GM11168 (cell line): ENCODE measurements around the gene BTBD9.
"Not testable (repeated sequence)": the region's sequence is repeated elsewhere in the genome, so short reads cannot be mapped to it uniquely, and the experiment has no call there.

Experiments used
- in situ Hi-C: fragments of 300-500 bp; cut with MboI; formaldehyde crosslinking; loops from one replicate; pipeline ENCODE4 v1.12.0; 2022; ENCODE audit warnings: low sequenced_read_pairs; ENCODE audit not compliant: unreplicated experiment

BTBD9 gene

DNA sequence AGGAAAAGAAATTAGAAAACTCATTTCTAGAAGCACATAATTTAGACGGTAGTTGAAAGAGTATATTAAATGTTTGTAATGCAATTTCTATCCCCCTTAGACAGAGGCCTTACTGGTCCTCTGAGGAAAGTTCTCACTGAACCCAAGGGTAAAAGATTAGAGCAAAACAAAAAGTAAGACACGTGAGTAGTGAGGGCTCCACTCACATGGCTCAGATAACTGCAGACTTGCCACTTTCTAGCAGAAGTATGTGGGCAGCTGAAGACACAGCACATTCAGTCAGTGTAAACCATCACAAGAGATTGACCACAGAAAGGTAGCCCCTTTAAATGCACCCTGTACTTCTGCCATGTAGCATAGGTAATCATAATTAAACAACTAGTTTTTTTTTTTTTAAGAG is 193.8 kb downstream of the BTBD9 start:
- in situ Hi-C loops = no loop called here

DNA sequence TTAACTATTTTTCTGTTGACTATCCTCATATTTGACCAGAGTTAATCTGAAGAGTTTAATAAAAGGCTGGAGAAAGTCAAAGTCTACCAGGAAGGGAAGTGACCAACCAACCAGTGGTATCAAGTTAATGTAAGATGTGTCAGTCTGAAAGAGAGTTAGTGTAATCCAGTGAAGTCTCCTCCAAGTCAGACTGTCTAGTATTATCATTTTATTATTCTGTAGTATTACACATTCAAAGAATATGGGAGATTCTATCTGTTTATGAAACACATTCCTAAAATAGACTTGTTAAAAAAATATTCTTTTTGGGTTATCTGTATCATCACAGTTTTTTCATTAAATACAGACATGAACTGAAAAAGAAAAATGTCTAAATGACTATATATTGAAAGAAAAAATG is 194.4 kb downstream of the BTBD9 start:
- in situ Hi-C loops = no loop called here

DNA sequence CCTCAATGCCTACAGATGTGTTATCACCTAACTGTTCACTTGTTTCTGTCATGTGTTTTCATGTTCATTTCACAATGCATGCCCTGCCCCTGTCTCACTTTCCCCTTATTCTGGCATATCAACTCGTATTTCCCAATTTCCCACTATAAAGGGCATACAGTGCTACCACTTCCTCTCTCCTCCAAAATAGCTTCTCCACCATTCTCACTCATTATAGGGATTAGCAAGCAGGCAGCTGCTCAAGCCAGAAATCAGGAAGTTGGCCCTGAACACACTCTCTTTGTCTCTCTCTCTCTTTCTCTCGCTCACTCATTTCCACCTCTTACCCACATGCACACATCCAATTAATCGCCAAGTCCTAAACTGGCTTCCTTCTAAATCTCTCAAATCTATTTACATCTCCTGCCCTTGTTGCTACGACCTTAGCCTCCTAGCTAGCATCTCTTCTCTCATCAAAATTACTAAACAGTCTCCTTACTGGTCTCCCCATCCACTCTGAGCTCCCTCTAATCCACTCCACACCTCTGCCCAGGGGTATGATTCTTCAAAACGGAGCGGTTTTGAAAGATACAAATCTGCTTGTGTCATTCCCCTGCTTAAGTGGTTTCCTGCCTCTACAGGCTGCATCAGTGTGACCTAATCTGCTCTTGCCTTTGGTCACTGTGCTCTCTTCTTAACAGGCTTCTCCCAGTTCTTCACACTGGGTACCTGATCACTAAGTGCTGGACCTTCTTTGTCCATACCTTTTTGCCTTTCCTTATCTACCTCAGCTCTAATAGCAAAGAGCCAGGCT is 196.2 kb downstream of the BTBD9 start:
- in situ Hi-C loops = no loop called here

DNA sequence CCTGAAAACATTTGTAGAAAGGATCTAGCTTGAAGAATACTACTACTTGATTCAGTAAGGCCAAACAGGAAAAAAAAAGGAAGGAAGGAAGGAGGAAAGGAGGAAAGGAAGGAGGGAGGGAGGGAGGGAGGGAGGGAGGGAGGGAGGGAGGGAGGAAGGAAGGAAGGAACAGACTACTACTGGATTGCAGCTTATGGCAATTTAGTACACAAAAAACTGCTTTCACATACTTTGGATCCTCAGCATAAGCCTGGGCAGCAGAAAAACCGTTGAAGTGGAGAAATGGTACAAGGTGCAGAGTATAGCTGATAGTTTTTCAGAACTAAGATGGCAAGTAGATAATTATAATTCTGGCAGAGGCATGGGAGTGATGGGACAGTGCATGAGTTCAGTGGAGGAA is 201.6 kb downstream of the BTBD9 start:
- in situ Hi-C loops = no loop called here

DNA sequence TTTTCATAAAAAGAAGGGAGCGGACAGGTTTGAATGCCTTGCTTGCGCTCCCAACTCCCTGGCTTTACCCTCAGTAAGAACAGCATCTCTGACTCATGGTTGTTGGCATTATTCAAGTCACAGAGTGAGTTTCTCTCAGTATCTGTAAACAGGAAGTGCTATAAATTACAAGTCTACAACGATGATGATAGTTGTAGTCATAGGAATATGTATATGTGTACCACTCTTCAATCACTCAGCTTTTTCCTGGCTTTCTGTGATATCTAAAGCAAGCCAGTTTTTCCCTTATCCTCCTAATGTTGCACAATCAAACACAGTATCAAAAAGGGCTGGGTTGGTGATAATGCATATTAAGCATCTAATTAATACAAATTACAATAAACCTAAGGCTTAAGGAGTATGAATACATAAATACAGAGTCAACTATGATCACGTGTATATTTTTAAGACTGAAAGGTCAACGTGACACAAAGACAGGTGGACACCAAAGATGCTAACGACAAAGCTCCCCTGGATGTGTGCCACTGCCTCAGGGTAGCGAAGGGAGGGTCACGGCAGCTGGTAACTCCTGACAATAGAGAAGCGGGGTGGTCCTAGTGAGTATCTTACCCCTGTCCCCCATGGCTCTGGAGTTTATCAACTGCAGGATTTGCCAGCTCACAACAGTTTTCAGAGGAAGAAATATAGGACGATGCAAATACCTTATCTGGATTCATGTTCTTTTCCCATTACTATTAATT is 202.8 kb downstream of the BTBD9 start:
- in situ Hi-C loops = no loop called here

DNA sequence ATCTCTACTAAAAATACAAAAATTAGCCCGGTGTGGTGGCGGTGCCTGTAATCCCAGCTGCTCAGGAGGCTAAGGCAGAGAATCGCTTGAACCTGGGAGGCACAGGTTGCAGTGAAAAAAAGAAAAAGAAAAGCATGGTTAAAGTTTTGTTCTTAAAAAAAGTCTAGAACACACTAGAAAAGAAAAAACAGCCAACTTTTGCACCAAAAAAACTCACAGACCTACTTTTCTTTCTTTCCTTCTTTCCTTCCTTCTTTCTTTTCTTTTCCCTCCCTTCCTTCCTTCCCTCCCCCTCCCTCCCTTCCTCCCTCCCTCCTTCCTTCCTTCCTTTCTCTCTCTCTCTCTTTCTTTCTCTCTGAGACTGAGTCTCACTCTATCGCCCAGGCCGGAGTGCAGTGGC is 204.4 kb downstream of the BTBD9 start:
- in situ Hi-C loops = no loop called here

DNA sequence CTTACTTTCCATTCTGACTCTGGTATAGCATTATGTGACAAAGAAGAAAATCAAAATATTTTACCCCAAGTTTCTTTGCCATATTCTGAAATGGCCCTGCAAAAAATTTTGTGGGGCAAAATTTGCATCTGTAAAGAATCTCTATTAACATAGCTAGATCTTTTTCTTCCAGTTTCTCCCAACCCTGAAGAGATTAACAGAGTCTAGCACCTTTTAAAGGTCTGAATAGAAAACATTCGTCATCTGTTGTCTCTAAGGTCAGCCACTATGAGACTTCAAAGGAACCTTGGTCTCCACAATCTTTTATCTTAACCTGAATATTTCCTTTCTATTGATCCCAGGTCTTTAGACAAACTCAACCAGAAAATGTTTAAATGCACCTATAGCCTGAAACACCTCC is 205.7 kb downstream of the BTBD9 start:
- in situ Hi-C loops = no loop called here

DNA sequence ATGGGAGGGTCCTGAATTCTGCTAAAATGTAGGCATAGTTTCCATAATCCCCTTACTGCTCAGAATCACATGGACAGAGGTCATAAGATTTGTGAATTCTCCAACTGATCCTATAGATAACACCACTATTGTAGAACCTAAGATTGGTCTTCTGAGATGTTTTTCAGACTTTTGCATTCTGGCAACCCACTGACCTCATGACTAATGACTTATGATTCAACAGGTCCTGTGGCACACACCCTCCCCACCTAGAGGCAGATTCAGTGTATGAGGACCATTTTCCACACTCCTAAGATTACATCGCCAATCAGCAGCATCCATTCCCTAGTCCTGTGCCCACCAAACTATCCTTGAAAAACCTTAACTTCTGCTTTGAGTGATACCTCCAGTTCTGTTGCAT is 207.2 kb downstream of the BTBD9 start:
- in situ Hi-C loops = no loop called here

DNA sequence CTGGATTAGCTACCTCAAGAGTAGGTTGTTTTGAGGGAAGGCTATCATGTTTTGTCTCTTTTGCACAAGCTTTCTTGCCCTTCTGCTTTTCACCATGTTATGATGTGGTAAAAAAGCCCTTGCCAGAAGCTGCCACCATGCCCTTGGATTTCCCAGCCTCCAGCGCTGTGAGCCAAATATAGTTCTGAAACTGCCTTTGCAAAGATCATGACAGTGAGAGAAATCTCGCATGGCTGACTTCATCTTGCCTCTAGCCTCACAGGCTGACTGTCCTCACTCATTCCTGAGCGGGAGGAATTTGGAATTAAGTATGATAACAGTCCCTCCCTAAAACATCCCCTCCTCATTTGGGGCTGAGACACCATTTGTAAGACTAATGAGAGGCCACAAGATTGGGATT is 207.7 kb downstream of the BTBD9 start:
- in situ Hi-C loops = no loop called here

DNA sequence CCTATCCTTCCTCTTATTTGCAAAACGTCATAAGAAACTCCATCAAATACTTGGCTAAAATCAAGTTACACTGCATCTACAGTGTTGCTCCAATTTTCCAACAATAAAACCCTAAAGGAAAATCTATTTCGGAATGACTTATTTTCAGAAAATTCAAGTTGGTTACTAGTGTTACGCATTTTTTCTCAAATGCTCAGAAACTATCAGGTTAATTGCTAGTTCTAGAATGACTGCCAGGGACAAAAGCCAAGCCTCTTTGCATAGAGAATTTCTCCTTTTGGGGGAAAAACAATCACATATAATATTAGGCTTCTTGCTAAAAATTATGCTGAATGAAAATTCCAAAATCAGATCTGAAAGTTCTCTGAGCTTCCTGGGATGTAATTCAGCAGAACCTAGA is 210.2 kb downstream of the BTBD9 start:
- in situ Hi-C loops = no loop called here

DNA sequence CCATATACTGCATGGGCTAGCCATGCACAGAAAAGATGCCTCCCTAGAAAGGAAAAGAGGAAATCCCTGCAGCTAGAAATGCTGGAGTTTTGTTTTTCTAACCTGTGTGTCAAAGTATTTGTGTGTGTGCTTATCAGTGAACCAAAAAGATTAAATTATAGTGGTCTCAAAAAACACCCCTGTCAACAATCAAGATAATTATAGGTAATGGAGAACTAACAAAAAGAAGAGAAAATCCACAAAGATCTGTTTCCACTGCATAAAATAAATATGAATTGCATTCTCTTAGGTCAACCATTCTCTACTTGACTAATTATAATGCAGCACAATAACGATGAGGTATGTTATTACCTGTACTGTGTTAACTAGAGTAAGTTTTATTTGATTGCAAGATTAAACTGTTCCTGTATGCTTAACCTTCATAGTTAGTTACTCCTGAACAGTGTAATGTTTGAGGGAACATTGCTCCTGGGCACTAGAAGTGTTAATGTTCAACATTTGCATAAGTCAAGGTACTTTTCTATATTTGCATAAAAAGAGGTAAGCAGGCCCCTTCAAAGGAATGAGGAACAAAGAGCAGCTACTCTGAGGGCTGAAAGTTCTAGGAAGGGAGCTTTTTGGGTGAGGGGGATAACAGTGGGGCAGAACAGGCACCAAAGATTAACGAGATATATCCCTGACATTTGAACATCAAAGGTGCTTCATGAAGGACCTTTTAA is 212.1 kb downstream of the BTBD9 start:
- in situ Hi-C loops = no loop called here

DNA sequence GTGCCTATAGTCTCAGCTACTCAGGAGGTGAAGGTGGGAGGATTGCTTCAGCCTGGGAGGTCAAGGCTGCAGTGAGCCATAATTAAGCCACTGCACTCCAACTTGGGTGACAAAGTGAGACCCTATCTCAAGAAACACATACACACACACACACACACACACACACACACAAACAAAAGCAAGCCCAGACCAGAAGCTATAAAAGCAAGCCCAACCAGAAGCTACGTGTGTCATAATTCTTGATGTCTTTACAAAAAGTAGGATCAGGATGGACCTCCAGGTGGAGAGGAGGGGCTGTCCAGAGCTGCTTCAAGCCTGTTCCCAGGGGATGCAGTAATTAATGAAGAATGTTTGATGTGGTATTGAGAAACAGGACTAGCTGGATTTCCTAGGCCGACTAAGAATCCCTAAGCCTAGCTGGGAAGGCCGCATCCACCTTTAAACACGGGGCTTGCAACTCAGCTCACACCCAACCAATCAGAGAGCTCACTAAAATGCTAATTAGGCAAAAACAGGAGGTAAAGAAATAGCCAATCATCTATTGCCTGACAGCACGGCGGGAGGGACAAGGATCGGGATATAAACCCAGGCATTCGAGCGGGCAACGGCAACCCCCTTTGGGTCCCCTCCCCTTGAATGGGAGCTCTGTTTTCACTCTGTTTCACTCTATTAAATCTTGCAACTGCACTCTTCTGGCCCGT is 213.8 kb downstream of the BTBD9 start:
- in situ Hi-C loops = not testable (repeated sequence)

DNA sequence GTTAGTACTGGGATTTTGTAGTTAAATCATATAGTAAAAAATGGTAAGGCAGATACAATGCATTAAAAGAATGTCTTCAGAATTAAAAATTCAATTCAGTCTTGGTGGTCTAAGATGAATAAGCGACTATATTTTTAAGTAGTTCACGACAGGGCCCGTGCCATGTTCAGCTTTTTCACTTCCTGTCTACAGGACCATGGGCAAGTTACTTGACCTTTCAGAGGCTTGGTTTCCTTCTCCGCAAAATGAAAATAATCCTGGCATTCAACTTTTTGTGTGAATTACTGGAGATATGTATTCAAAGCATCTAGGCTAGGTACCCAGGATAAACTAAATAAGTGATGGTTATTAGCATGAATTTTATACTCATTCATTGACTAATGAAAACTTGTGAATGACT is 216.0 kb downstream of the BTBD9 start:
- in situ Hi-C loops = no loop called here

DNA sequence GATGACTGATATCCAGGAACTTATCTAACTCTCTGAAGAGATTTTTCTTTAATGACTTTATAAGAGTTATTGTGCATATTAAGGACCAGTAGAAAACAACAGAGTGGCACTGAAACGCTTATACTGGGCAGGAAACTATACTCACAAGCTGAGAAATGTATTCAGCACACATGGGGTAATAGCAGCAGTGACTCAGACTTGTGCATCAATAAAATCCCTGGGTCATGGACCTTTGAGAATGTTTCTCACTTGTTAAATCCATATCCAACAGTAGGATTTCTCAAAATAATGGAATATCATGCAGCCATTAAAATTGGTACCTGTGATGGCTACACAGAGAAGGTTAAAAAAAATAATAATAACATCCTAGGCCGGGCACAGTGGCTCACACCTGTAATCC is 219.5 kb downstream of the BTBD9 start:
- in situ Hi-C loops = no loop called here

DNA sequence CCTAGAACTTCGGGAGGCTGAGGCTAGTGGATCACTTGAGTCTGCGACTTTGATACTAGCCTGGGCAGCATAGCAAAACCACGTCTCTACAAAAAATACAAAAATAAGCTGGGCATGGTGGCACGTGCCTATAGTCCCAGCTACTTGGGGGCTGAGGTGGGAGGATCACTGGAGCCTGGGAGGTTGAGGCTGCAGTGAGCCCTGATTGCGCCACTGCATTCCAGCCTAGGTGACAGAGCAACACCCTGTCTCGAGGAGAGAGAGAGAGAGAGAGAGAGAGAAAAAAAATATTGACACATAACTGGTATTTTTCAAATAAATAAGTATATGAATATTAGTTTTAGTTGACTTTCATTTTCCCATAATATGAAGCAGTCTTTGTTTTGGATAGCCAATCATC is 222.2 kb downstream of the BTBD9 start:
- in situ Hi-C loops = no loop called here

DNA sequence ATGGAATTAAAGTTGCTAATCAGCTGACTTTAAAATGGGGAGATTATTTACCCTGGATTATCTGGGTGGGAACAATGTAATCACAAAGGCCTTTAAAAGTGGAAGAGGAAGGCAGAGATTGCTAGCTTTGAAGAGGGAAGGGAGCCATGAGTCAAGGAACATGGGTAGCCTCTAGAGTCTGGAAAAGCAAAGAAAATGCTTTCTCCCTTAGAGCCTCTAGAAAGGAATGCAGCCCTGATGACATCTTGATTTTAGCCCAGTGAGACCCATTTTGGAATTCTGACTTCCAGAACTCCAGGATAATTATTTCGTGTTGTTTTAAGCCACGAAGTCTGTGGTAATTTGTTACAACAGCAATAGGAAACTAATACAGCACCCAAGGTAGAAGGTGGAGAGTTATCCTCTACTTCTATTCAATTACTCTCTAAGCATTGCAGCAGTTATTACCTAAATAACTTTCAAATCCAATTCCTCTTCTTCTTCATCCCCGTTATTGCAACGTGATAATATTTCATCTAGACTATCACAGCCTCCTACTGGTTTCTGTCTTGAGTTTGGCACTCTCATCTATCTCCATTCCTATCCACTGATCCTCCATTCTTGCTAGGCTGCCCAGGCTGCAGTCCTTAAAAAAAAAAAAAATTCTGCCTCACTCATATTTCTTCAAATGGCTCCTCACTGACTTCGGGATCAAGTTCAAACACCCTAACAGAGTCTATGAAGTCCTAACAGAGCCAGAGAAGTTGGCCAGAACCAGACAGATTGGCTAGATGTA is 224.3 kb downstream of the BTBD9 start:
- in situ Hi-C loops = no loop called here

DNA sequence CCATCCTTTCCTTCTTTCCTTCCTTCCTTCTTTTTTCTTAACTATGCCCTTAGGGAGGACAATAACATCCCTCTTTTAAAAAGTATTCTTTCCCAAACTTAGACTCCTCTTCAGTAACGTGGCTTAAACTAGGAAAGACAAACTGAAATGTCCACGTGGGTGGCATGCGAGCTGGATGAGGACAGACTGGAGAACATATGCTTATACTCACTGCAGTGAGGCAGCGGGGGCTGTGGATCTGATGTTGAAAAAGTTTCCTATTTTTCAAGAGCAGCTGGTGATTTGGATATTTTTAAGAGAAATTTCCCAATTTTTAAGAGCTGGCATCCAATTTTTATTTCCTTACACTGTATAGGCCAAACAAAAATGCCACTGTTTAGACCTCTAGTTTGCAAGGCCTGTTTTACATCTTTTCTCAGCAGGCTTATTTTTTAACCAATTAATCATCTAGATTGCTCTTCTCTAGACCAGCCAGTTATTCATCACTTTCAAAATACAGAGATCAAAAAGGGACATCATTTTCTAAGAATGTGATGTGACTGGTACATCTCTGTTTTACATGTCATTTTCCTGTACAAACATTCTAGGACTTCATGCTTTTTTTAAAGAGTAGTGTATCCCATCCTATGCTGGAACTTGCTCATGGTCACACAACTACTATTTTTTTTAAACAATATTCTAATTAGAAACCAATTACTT is 226.5 kb downstream of the BTBD9 start:
- in situ Hi-C loops = no loop called here

DNA sequence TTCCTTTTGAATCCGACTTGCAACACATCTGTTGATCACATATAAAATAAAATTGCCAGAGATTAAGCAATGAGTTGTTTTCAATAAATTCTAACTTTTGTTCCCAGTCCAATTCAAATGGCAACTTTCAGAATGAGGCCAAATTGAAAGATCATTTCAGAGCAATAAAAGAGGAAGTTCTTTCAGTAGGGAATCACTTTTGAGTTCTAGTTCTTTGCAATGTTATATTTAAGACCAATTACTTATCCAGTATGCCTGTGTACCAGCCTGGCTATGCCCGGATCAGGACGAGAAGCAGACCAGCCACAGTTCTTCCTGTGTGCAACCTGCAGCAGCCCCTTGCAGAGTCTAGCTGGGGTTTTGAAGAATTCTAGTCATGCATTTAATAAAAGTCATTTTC is 232.5 kb downstream of the BTBD9 start:
- in situ Hi-C loops = no loop called here

DNA sequence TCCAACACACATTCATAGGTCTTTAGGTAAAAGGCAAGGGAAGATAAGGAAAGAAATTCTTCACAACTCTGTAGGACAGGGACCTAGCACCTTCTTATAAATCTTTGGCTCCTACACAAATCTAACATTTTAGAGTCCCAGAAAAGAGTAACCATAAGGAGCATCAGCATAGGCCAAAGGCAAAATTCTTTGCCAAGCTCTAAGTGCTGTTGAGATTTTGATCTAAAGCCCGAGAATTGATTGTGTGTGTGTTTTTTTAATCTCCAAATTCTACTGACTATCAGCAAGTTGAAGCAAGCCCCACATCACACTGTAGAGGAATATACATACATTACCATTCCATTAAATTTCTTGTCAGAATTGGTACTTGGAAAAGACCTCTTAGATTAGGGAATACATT is 233.6 kb downstream of the BTBD9 start:
- in situ Hi-C loops = no loop called here
